ENCODE data around the gene LGR6. TPM values are rescaled to one million over a fixed set of nuclear protein-coding genes. Genes with fewer than 3 reads are reported as not detected.
A peak's percentile ranks its signal among the peaks of the same experiment; 100 is the strongest.

The LGR6 gene
- not detected in 2 replicates for polyA plus RNA-seq
- polyA minus RNA-seq, result not detected in 2 replicates

GRCh38 chr1:202193614-202194327, at the start of gene LGR6:
TSS of gene LGR6 (plus strand) at chr1:202193799. CDS start at chr1:202193990, 191 bp downstream.
- no peaks in the 10 kb centered on the region for H3K36me3 ChIP-seq (ENCODE audit: insufficient read depth, low read length)
- H3K4me3 ChIP-seq (ENCODE audit: low read length), result no peak within 1 kb of the TSS
- no peak within 1 kb of the TSS for H3K9ac ChIP-seq (ENCODE audit: low read length)
- H3F3A ChIP-seq (ENCODE audit: insufficient read depth, low read length, poor library complexity, severe bottlenecking), result no peaks in the 10 kb centered on the region
- H3K27ac ChIP-seq (ENCODE audit: low read length), result no peak within 1 kb of the TSS
- no peak within 1 kb of the TSS for H2AFZ ChIP-seq (ENCODE audit: low read depth, low read length)
- H3K9me3 ChIP-seq (ENCODE audit: low read length), result no peaks in the 10 kb centered on the region
- H3K9me2 ChIP-seq (ENCODE audit: insufficient read depth, low read length), result no peaks in the 10 kb centered on the region
- H3K27me3 ChIP-seq (ENCODE audit: insufficient read depth, low read depth, low read length), result peaks cover 34% of the 10 kb centered on the region
- H3K4me2 ChIP-seq (ENCODE audit: low read length), result no peak within 1 kb of the TSS
- no peaks in the 10 kb centered on the region for H3K79me2 ChIP-seq (replicated peaks; ENCODE audit: insufficient read depth, low read length)
- H4K20me1 ChIP-seq (ENCODE audit: insufficient read depth), result no peaks in the 10 kb centered on the region
- TF ChIP-seq EP300 (conservative IDR thresholded peaks at IDR 0.05; ENCODE audit: poor library complexity, severe bottlenecking) (no peak), CTCF (IDR thresholded peaks at IDR 0.05; ENCODE audit: poor library complexity, severe bottlenecking) (no peak), POLR2AphosphoS5 (IDR thresholded peaks at IDR 0.05) (no peak), RAD21 (conservative IDR thresholded peaks at IDR 0.05) (no peak), REST (IDR thresholded peaks at IDR 0.05; ENCODE audit: borderline replicate concordance) (no peak), TAF1 (IDR thresholded peaks at IDR 0.05; ENCODE audit: low read depth) (no peak)

GRCh38 chr1:202144402-202145067, 49.1 kb upstream of the LGR6 start, which contains the start of gene ARL8A:
TSS of gene ARL8A (minus strand) at chr1:202144737. CDS start at chr1:202144572, 165 bp downstream.
- Histone ChIP-seq H3K9me2 (ENCODE audit: insufficient read depth, low read length) (no peaks in the 10 kb centered on the region), H3K36me3 (ENCODE audit: insufficient read depth, low read length) (no peaks in the 10 kb centered on the region), H2AFZ (ENCODE audit: low read depth, low read length) (peak within 1 kb of the TSS; percentile 85), H3F3A (ENCODE audit: insufficient read depth, low read length, poor library complexity, severe bottlenecking) (no peaks in the 10 kb centered on the region), H3K4me3 (ENCODE audit: low read length) (peak within 1 kb of the TSS; percentile 95), H3K27ac (ENCODE audit: low read length) (peak within 1 kb of the TSS; percentile 37), H4K20me1 (ENCODE audit: insufficient read depth) (peaks cover 8% of the 10 kb centered on the region), H3K9ac (ENCODE audit: low read length) (peak within 1 kb of the TSS; percentile 89), H3K27me3 (ENCODE audit: insufficient read depth, low read depth, low read length) (no peaks in the 10 kb centered on the region), H3K4me2 (ENCODE audit: low read length) (peak within 1 kb of the TSS; percentile 86), H3K9me3 (ENCODE audit: low read length) (no peaks in the 10 kb centered on the region), H3K79me2 (replicated peaks; ENCODE audit: insufficient read depth, low read length) (peaks cover 37% of the 10 kb centered on the region)
- TF ChIP-seq REST (IDR thresholded peaks at IDR 0.05; ENCODE audit: borderline replicate concordance) (peak; percentile 20), CTCF (IDR thresholded peaks at IDR 0.05; ENCODE audit: poor library complexity, severe bottlenecking) (no peak), POLR2AphosphoS5 (IDR thresholded peaks at IDR 0.05) (peak; percentile 82)
